GM19395 (cell line): ENCODE results near the gene RERE.
"Not testable (repeated sequence)": the region's sequence is repeated elsewhere in the genome, so short reads cannot be mapped to it uniquely, and the experiment has no call there.

Experiments used
- ATAC-seq: cut with Tn5 transposase; IDR thresholded peaks from one replicate; pipeline ENCODE4 v1.9.1; 2021; ENCODE audit warnings: mild to moderate bottlenecking, moderate library complexity; ENCODE audit not compliant: unreplicated experiment

Gene RERE

GRCh38 chr1:8809342-8809736, 8.1 kb downstream of the RERE start:
- ATAC-seq = no peak

- ATAC-seq = no peak
These were observed 10.4 kb downstream of the RERE start for GRCh38 chr1:8807004-8807403.

- no peak for ATAC-seq
These were observed 17.0 kb downstream of the RERE start for GRCh38 chr1:8800416-8800815.

- no peak for ATAC-seq
These were observed 20.2 kb downstream of the RERE start for GRCh38 chr1:8797216-8797615.

GRCh38 chr1:8796812-8797211, 20.6 kb downstream of the RERE start:
- ATAC-seq = no peak

GRCh38 chr1:8794605-8795004, 22.8 kb downstream of the RERE start:
- no peak for ATAC-seq

GRCh38 chr1:8791819-8792218, 25.6 kb downstream of the RERE start:
- no peak for ATAC-seq

GRCh38 chr1:8790987-8791386, 26.5 kb downstream of the RERE start:
- ATAC-seq = no peak

GRCh38 chr1:8790478-8790877, 27.0 kb downstream of the RERE start:
- no peak for ATAC-seq

GRCh38 chr1:8789314-8790214, 27.9 kb downstream of the RERE start:
- ATAC-seq = no peak

- ATAC-seq = no peak
These were observed 30.2 kb downstream of the RERE start for GRCh38 chr1:8787218-8787617.

- not testable (repeated sequence) for ATAC-seq
These were observed 31.2 kb downstream of the RERE start for GRCh38 chr1:8786204-8786603.

- ATAC-seq = no peak
These were observed 34.5 kb downstream of the RERE start for GRCh38 chr1:8782955-8783354.

GRCh38 chr1:8782001-8782620, 35.3 kb downstream of the RERE start:
- ATAC-seq = no peak

- ATAC-seq = no peak
These were observed 37.0 kb downstream of the RERE start for GRCh38 chr1:8780405-8780804.

GRCh38 chr1:8777867-8778266, 39.6 kb downstream of the RERE start:
- no peak for ATAC-seq

GRCh38 chr1:8776104-8776503, 41.3 kb downstream of the RERE start:
- ATAC-seq = no peak

- no peak for ATAC-seq
These were observed 50.4 kb downstream of the RERE start for GRCh38 chr1:8767006-8767405.

GRCh38 chr1:8765198-8765597, 52.2 kb downstream of the RERE start:
- no peak for ATAC-seq

- no peak for ATAC-seq
These were observed 53.0 kb downstream of the RERE start for GRCh38 chr1:8764293-8764937.

GRCh38 chr1:8763888-8764287, 53.6 kb downstream of the RERE start:
- no peak for ATAC-seq

- no peak for ATAC-seq
These were observed 62.4 kb downstream of the RERE start for GRCh38 chr1:8754993-8755392.
